NOMO-1 treated with dmso at 0.1 percent for 144 hours (cell line): ENCODE data around the gene CNGB1.

Experiments used
- DNase-seq: peaks from one replicate; lab custom pipeline; 2025; ENCODE audit not compliant: unreplicated experiment; lab: John Stamatoyannopoulos, UW

CNGB1 gene

GRCh38 chr16:57834936-57835335 lies 136.0 kb downstream of the CNGB1 start:
- no peak for DNase-seq
